B cell (primary cell): ENCODE results near the gene PMAIP1. TPM values are rescaled to one million over a fixed set of nuclear protein-coding genes. Genes with fewer than 3 reads are reported as not detected.

Source experiments
- ATAC-seq: fragments of 200-7000 bp; cut with Tn5 transposase; one replicate; pipeline ENCODE4 v1.10.0; 2021; ENCODE audit warnings: low read depth, mild to moderate bottlenecking, moderate number of reproducible peaks, moderate library complexity
- CTCF ChIA-PET: fragments of 350-600 bp; sonication (Branson Sonifier 250); formaldehyde crosslinking; loops from one replicate; lab custom pipeline; 2021; ENCODE audit warnings: antibody characterized with exemption, inconsistent platforms; lab: Charles Lee
- POLR2A ChIA-PET: fragments of 350-600 bp; sonication (Branson Sonifier 250); formaldehyde crosslinking; loops from one replicate; lab custom pipeline; 2021; ENCODE audit warnings: antibody characterized with exemption; lab: Charles Lee
- DNase-seq: peaks from one replicate; pipeline ENCODE4 v3.0.0; 2013
- H2AFZ ChIP-seq: 2 replicates; pipeline ENCODE4 v1.6.1; 2012; ENCODE audit warnings: mild to moderate bottlenecking, low read depth, low read length; ENCODE audit not compliant: insufficient read depth, poor library complexity, severe bottlenecking
- H3K27ac ChIP-seq, 2 donors: 1 replicate in 1 of 2; 2 replicates in 1 of 2; pipeline ENCODE4 v1.5.1; 2012 to 2013; ENCODE audit warnings: low read length in 2 of 2, mild to moderate bottlenecking in 2 of 2, moderate library complexity in 1 of 2
- H3K27me3 ChIP-seq, 4 experiments: fragments of 200-600 bp in 1 of 4; sonication (generic) in 1 of 4; replicated peaks in 1 of 4; 1 replicate in 2 of 4; 2 replicates in 2 of 4; pipeline versions ENCODE4 v1.6.1 to v1.7.0; 2013 to 2016; ENCODE audit warnings: low read length in 3 of 4, mild to moderate bottlenecking in 2 of 4, mixed read lengths in 1 of 4, moderate library complexity in 1 of 4; ENCODE audit not compliant: insufficient read depth in 4 of 4, control insufficient read depth in 3 of 4; ENCODE audit errors: control extremely low read depth in 1 of 4
- H3K36me3 ChIP-seq, 2 experiments: replicated peaks in 1 of 2; 1 replicate in 1 of 2; 2 replicates in 1 of 2; pipeline versions ENCODE4 v1.6.1 to v1.7.1; 2013; ENCODE audit warnings: low read length in 1 of 2; ENCODE audit not compliant: insufficient read depth in 2 of 2, control insufficient read depth in 1 of 2; ENCODE audit errors: control extremely low read depth in 1 of 2, extremely low read depth in 1 of 2
- H3K4me1 ChIP-seq, 2 donors: fragments of 200-600 bp in 1 of 2; sonication (generic) in 1 of 2; 1 replicate in 1 of 2; 2 replicates in 1 of 2; pipeline versions ENCODE4 v1.5.1 to v1.6.1; 2013 to 2017; ENCODE audit warnings: low read length in 2 of 2; ENCODE audit not compliant: control insufficient read depth in 2 of 2, insufficient read depth in 2 of 2
- H3K4me2 ChIP-seq: replicated peaks from 2 replicates; pipeline ENCODE3; 2012; ENCODE audit warnings: mild to moderate bottlenecking, low read depth, low read length; ENCODE audit not compliant: poor library complexity, severe bottlenecking
- H3K4me3 ChIP-seq, 5 experiments: fragments of 200-600 bp in 1 of 5; sonication (generic) in 1 of 5; 1 replicate in 3 of 5; 2 replicates in 2 of 5; pipeline versions ENCODE4 v1.5.1 to v1.7.0; 2011 to 2016; ENCODE audit warnings: low read length in 4 of 5, mild to moderate bottlenecking in 4 of 5, low read depth in 2 of 5, control low read depth in 1 of 5, moderate library complexity in 1 of 5; ENCODE audit not compliant: insufficient read depth in 1 of 5; ENCODE audit errors: control extremely low read depth in 1 of 5, extremely low read depth in 1 of 5
- H3K79me2 ChIP-seq: fragments of 200-600 bp; sonication (generic); one replicate; pipeline ENCODE4 v1.6.0; 2016; ENCODE audit warnings: low read length; ENCODE audit not compliant: control insufficient read depth, insufficient read depth
- H3K9ac ChIP-seq: fragments of 200-600 bp; sonication (generic); 2 replicates; pipeline ENCODE4 v1.6.1; 2017; ENCODE audit warnings: mild to moderate bottlenecking, low read length, moderate library complexity
- H3K9me3 ChIP-seq, 3 donors: one replicate each; pipeline versions ENCODE4 v1.6.1 to v1.7.1; 2013; ENCODE audit warnings: low read length in 2 of 3; ENCODE audit not compliant: control insufficient read depth in 2 of 3, insufficient read depth in 1 of 3; ENCODE audit errors: control extremely low read depth in 1 of 3
- H4K20me1 ChIP-seq: 2 replicates; pipeline ENCODE4 v1.6.0; 2012; ENCODE audit warnings: mild to moderate bottlenecking, low read length; ENCODE audit not compliant: insufficient read depth, control insufficient read depth, poor library complexity, severe bottlenecking
- H3K27ac Mint-ChIP-seq: one replicate; pipeline ENCODE4 v1.8.0; 2021; ENCODE audit warnings: mixed read lengths
- H3K27me3 Mint-ChIP-seq: one replicate; pipeline ENCODE4 v1.8.0; 2021; ENCODE audit warnings: mixed read lengths
- H3K4me1 Mint-ChIP-seq: one replicate; pipeline ENCODE4 v1.8.0; 2021; ENCODE audit warnings: mixed read lengths
- H3K4me3 Mint-ChIP-seq: one replicate; pipeline ENCODE4 v1.8.0; 2021; ENCODE audit warnings: mixed read lengths
- H3K9me3 Mint-ChIP-seq: one replicate; pipeline ENCODE4 v1.8.0; 2022; ENCODE audit warnings: mixed read lengths; ENCODE audit not compliant: insufficient read depth
- CTCF ChIP-seq: fragments of 200-600 bp; IDR thresholded peaks from one replicate; pipeline ENCODE4 v1.8.0; 2022; ENCODE audit warnings: antibody characterized with exemption, mild to moderate bottlenecking
- EZH2 ChIP-seq: IDR thresholded peaks from 2 replicates; pipeline ENCODE4 v1.6.1; 2012; ENCODE audit warnings: borderline replicate concordance, low read depth, mild to moderate bottlenecking, moderate library complexity, low read length; ENCODE audit not compliant: insufficient read depth, poor library complexity, severe bottlenecking
- WGBS: methylation state at CpG from one replicate; pipeline ENCODE4 v1.1.5; 2013; ENCODE audit warnings: missing lambda C conversion rate; ENCODE audit not compliant: insufficient coverage; 5-methylcytosine and 5-hydroxymethylcytosine counted together
- intact Hi-C: fragments of 100-400 bp; cut with micrococcal nuclease; formaldehyde crosslinking; loops from one replicate; pipeline ENCODE4 v1.10.0; 2022
- polyA plus RNA-seq: library from polyadenylated mRNA; depleted of rRNA; stranded (reverse); fragments of >200 nt; gene quantifications from 2 replicates; pipeline ENCODE4 v1.2.3, GENCODE V29; 2012
- total RNA-seq, 2 donors: library from RNA; stranded (reverse); fragments of 120-200 nt in 1 of 2; gene quantifications; 1 replicate in 1 of 2; 2 replicates in 1 of 2; pipeline versions ENCODE4 v1.2.3 to v1.2.4, GENCODE V29; 2013 to 2022

The PMAIP1 gene
- total and polyA plus RNA-seq, 2 donors (not counting 1 experiment from before 2014, with no cell fraction given), result 67.2 to 89.3 TPM

- Mint-ChIP-seq H3K4me1 (peaks cover 34% of the 10 kb centered on the region), H3K27ac (no peak overlapping the region), H3K9me3 (no peaks in the 10 kb centered on the region), H3K27me3 (no peaks in the 10 kb centered on the region), H3K4me3 (peak overlapping the region; percentile 98)
- Histone ChIP-seq H3K4me2 (no peak overlapping the region), H3K4me1 (peaks cover 20 to 26% of the 10 kb centered on the region in 2 donors), H3K27ac (no peak overlapping the region), H3K9ac (no peak overlapping the region), H3K4me3 (no peak overlapping the region), H3K36me3 (peaks cover 0 to 3% of the 10 kb centered on the region in 2 experiments), H3K79me2 (peaks cover 33% of the 10 kb centered on the region), H3K9me3 (no peaks in the 10 kb centered on the region), H4K20me1 (peaks cover 15% of the 10 kb centered on the region), H3K27me3 (no peaks in the 10 kb centered on the region), H2AFZ (no peak overlapping the region)
- ChIA-PET CTCF (interaction anchor here (0.9 to 3.7 kb wide), 2 partner anchors 61 kb away, joined by 3 to 28 read pairs; no protein-coding TSS in a partner anchor), POLR2A (interaction anchor here (1.8 kb wide), 1 partner anchor 16 kb away, joined by 6 read pairs; no protein-coding TSS in a partner anchor)
- intact Hi-C loops, result no loop called here
- ATAC-seq (no peak), DNase-seq (no peak)
- TF ChIP-seq EZH2 (no peak), CTCF (no peak)
- WGBS, result no CpG with 5 or more reads among the region's 4 CpGs
Observed at GRCh38 chr18:59898093-59898492, 1.7 kb upstream of the PMAIP1 start.

- intact Hi-C loops, result loop anchor here (1.0 kb wide), 3 partner anchors 13 to 61 kb away; no protein-coding TSS in a partner anchor
- Mint-ChIP-seq H3K4me3 (peak overlapping the region; percentile 98), H3K9me3 (no peaks in the 10 kb centered on the region), H3K27me3 (no peaks in the 10 kb centered on the region), H3K27ac (peak overlapping the region; percentile 97), H3K4me1 (peaks cover 37% of the 10 kb centered on the region)
- no peak for DNase-seq
- ChIA-PET POLR2A (interaction anchor here (0.8 to 2.6 kb wide), 6 partner anchors 11 to 62 kb away, joined by 3 to 24 read pairs (median 5); no protein-coding TSS in a partner anchor), CTCF (interaction anchor here (1.2 to 3.7 kb wide), 11 partner anchors 13 to 96 kb away, joined by 3 to 28 read pairs (median 6); no protein-coding TSS in a partner anchor)
- peak overlapping the region; percentile 83 to 95 for H3K27ac ChIP-seq
- peaks cover 20 to 28% of the 10 kb centered on the region in 2 donors for H3K4me1 ChIP-seq
- H3K9me3 ChIP-seq, result no peaks in the 10 kb centered on the region
- H3K27me3 ChIP-seq, result no peaks in the 10 kb centered on the region
- TF ChIP-seq CTCF (no peak), EZH2 (no peak)
- peak overlapping the region; percentile 87 for H2AFZ ChIP-seq
- 81% methylated on average over 32 of the region's 33 CpGs for WGBS
- peaks cover 36% of the 10 kb centered on the region for H3K79me2 ChIP-seq
- no peak for ATAC-seq
- H3K4me3 ChIP-seq, result peak overlapping the region; percentile 83 to 96 (median 95)
- peak overlapping the region; percentile 98 for H3K9ac ChIP-seq
- H4K20me1 ChIP-seq, result peaks cover 15% of the 10 kb centered on the region
- peak overlapping the region; percentile 89 for H3K4me2 ChIP-seq
- peaks cover 0 to 6% of the 10 kb centered on the region in 2 experiments for H3K36me3 ChIP-seq
Observed at GRCh38 chr18:59898609-59899297, 1.0 kb upstream of the PMAIP1 start.
